ENCODE measurements around the gene LDB2. TPM values are rescaled to one million over a fixed set of nuclear protein-coding genes. Genes with fewer than 3 reads are reported as not detected.

The LDB2 gene
- total RNA-seq, 1 donor from 2014 or later, result not detected

DNA sequence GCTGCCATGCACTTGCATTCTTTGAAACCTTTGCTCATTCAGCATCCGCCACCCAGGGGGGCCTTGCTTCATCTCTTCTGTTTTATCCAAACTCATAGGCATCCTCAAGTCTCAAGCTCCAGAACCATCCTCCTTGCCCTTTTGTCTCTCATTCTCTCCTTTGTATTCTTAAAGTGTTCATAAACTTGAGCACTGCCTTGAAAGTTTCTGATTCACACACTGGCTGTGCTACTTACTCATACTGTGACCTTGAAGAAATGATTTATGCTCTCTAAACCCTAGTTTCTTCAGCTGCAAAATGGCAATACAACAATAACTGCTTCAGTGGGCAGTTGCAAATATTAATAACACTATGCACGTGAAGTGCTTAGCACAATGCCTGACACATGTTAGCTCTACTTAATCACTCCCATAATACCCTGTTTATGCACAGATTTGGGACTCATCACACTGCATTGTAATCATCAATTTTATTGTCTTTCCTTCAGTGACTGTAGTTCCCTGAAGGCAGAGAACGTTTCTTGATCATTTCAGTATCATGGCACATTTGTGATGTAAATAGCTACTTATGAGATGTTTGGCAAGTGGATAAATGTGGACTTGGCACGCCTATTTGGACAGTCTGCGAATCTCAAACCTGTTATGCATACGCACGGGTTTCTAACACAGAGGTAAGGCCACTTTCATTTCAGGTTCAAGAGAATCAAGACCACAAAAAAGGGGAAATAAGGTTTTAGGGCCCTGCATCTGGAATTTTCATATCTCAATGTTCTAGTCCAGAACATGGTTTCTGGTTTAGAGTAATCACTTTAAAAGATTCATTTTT is 291.0 kb downstream of the LDB2 start:
- Mint-ChIP-seq H3K27me3 (peaks cover 6% of the 10 kb centered on the region), H3K9me3 (ENCODE audit: low read depth) (peaks cover 14% of the 10 kb centered on the region), H3K36me3 (ENCODE audit: insufficient read depth) (no peaks in the 10 kb centered on the region), H3K27ac (no peak overlapping the region), H3K4me3 (ENCODE audit: low read depth) (no peak overlapping the region), H3K4me1 (ENCODE audit: low read depth) (no peaks in the 10 kb centered on the region)
- DNase-seq (ENCODE audit: low spot score, unreplicated experiment), result no peak
- TF ChIP-seq, protein P1, sequence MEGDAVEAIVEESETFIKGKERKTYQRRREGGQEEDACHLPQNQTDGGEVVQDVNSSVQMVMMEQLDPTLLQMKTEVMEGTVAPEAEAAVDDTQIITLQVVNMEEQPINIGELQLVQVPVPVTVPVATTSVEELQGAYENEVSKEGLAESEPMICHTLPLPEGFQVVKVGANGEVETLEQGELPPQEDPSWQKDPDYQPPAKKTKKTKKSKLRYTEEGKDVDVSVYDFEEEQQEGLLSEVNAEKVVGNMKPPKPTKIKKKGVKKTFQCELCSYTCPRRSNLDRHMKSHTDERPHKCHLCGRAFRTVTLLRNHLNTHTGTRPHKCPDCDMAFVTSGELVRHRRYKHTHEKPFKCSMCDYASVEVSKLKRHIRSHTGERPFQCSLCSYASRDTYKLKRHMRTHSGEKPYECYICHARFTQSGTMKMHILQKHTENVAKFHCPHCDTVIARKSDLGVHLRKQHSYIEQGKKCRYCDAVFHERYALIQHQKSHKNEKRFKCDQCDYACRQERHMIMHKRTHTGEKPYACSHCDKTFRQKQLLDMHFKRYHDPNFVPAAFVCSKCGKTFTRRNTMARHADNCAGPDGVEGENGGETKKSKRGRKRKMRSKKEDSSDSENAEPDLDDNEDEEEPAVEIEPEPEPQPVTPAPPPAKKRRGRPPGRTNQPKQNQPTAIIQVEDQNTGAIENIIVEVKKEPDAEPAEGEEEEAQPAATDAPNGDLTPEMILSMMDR (IDR thresholded peaks at IDR 0.05; ENCODE audit: unreplicated experiment), result no peak

DNA sequence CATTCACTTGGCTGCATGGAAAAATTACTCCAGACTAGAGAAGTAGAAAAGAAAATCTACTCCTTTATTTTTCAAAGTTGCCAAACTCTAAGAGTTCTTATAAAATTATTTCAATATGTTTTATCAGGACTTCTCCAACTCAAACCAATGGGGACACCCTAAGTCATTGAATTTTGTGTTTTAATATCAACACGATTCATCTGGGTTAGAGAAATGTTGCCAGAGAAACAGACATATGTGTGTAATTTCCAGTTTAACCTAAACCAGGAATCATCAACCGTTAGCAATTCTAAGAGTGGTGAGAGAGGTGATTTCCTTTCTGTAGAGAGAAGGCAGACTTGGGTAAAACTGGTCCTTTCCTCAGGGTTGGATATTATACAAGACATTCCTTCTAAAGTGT is 291.8 kb downstream of the LDB2 start:
- TF ChIP-seq, protein P1 (IDR thresholded peaks at IDR 0.05; ENCODE audit: unreplicated experiment), result no peak
- Mint-ChIP-seq H3K4me1 (ENCODE audit: low read depth) (no peaks in the 10 kb centered on the region), H3K27ac (no peak overlapping the region), H3K27me3 (peaks cover 6% of the 10 kb centered on the region), H3K9me3 (ENCODE audit: low read depth) (peaks cover 7% of the 10 kb centered on the region), H3K4me3 (ENCODE audit: low read depth) (no peak overlapping the region), H3K36me3 (ENCODE audit: insufficient read depth) (no peaks in the 10 kb centered on the region)
- no peak for DNase-seq (ENCODE audit: low spot score, unreplicated experiment)

DNA sequence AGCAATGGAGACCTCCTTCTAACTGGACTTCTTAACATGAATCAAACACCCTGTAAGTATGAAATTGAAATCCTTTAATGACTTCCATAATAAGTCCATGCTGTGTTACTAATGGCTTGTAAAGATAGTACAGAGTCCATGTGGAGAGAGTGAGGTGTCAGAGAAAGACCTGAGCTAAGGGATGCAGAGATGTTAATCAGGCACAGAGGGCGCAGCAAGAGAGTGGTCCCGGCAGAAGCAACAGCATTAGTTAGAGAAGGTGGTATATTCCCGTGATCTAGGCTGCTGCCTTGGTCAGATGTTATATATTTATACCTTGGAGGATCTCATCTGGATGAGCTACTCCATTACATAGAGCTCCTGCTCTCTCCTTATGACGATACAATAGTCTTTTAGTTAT is 295.3 kb downstream of the LDB2 start:
- H3K9me3 Mint-ChIP-seq (ENCODE audit: low read depth), result no peaks in the 10 kb centered on the region
- TF ChIP-seq, protein P1 (IDR thresholded peaks at IDR 0.05; ENCODE audit: unreplicated experiment), result no peak
- peaks cover 6% of the 10 kb centered on the region for H3K27me3 Mint-ChIP-seq
- H3K27ac Mint-ChIP-seq, result no peak overlapping the region
- H3K4me3 Mint-ChIP-seq (ENCODE audit: low read depth), result no peak overlapping the region
- no peaks in the 10 kb centered on the region for H3K4me1 Mint-ChIP-seq (ENCODE audit: low read depth)
- H3K36me3 Mint-ChIP-seq (ENCODE audit: insufficient read depth), result no peaks in the 10 kb centered on the region
- DNase-seq (ENCODE audit: low spot score, unreplicated experiment), result no peak

DNA sequence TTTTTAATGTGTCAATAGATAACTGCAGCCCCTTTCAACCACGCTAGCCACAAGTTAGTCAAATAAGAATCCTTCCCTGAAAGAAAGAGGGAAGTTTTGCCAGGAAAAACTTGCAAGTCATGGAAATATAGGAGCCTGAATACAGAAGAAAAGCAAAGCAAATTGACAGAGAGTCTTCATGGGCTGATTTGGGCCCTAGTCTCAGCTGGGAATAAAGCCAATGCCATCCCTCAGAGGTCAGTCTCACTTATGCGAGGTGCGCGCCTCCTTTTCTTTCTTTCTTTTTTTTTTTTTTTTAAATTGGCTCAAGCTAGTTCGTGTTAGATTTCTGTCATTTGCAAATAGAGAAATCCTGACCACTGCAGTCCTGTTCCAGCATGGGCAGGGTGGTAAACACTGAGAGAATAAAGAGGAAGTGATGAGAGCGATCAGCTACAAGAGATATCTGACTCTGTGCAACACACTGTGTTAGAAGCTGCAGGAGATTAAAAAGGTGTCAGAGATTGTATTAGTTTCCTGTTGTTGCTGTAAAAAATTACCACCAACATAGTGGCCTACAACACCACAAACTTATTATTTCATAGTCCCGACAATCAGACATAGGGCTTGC is 299.7 kb downstream of the LDB2 start:
- Mint-ChIP-seq H3K27ac (no peak overlapping the region), H3K4me3 (ENCODE audit: low read depth) (no peak overlapping the region), H3K9me3 (ENCODE audit: low read depth) (no peaks in the 10 kb centered on the region), H3K27me3 (peaks cover 2% of the 10 kb centered on the region), H3K4me1 (ENCODE audit: low read depth) (no peaks in the 10 kb centered on the region), H3K36me3 (ENCODE audit: insufficient read depth) (no peaks in the 10 kb centered on the region)
- no peak for DNase-seq (ENCODE audit: low spot score, unreplicated experiment)
- TF ChIP-seq, protein P1 (IDR thresholded peaks at IDR 0.05; ENCODE audit: unreplicated experiment), result no peak

DNA sequence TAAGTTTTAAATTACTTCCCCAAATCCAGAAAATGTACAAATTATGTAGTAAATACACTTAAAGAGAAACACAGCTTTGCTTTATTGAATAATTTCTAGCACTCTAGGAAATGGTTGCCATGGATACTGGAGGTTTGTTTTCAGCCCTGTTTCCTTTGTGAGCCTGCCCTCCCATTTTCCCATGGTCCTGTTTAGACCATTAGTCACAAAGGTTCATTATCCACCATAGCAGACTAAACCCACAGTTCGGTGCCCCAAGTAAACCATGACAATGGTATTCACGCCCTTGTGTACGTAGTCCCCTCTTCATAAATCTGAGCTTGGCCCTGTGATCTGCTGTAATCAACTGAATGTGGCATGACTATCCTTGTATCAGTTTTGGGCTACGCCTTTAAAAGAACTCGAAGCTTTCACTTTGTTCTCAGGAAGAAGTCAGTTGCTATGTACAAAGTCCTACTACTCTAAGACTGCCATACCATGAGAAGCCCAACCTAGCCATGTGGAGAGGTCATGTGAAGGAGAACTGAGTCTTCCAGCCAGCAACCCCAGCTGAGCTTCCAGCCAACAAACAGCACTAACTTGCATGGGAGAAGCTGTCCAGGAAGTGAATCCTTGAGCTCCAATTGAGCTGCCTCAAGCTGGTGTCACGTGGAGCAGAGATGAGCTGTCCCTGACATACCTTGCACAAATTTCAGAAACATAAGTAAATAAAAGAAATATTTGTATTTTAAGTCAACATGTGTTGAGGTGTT is 300.4 kb downstream of the LDB2 start:
- no peaks in the 10 kb centered on the region for H3K4me1 Mint-ChIP-seq (ENCODE audit: low read depth)
- H3K27ac Mint-ChIP-seq, result no peak overlapping the region
- H3K27me3 Mint-ChIP-seq, result peaks cover under 1% of the 10 kb centered on the region
- H3K36me3 Mint-ChIP-seq (ENCODE audit: insufficient read depth), result no peaks in the 10 kb centered on the region
- DNase-seq (ENCODE audit: low spot score, unreplicated experiment), result no peak
- H3K9me3 Mint-ChIP-seq (ENCODE audit: low read depth), result no peaks in the 10 kb centered on the region
- H3K4me3 Mint-ChIP-seq (ENCODE audit: low read depth), result no peak overlapping the region
- TF ChIP-seq, protein P1 (IDR thresholded peaks at IDR 0.05; ENCODE audit: unreplicated experiment), result no peak

Measured in progenitor cell of endocrine pancreas (in vitro differentiated cells).